ENCODE data around the gene AJM1.
A peak's percentile ranks its signal among the peaks of the same experiment; 100 is the strongest.
"Not testable (repeated sequence)": the region's sequence is repeated elsewhere in the genome, so short reads cannot be mapped to it uniquely, and the experiment has no call there.

The AJM1 gene

DNA sequence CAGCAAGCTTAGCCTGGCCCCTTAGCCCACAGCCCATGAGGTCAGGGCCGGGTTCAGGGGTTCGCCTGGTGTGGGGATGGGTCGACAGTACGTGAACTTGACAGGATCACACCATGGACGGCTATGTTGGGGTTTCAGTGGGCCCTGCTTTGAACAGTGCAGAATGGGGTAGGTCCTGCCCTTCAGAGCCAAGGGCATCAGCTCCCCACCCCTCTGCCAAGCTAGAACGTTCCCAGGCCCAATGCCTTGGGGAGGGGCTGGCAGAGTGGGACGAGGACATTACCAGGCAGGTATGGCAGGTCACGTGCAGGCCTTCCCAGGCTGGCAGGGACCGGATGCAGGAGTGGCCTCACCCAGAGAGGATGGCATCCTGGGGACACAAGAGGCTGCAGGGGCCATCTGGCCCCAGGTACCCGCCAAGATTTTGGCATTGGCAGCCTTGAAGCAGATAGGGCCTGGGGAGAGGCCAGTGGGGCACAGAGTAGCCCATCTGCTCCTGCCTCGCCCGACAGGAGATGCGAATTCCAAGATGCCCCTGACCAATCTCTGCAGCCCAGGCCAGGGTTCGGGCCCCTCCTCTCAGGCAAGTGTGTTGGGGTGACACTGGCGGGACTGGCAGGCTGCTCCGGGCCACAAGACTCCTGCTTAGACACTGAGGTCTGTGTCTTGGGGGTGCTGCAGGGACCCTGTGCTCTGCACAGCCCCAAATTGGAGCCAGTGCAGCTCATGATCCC lies 465 bp upstream of the AJM1 start:
- Histone ChIP-seq H2BK120ac (ENCODE audit: low read depth, low read length) (peak overlapping the region; percentile 87), H3K27me3 (ENCODE audit: control insufficient read depth in 3 of 3, insufficient read depth in 3 of 3, low read depth in 1 of 3, low read length in 3 of 3) (peaks cover 0 to 13% (median 11%) of the 10 kb centered on the region in 3 experiments)

DNA sequence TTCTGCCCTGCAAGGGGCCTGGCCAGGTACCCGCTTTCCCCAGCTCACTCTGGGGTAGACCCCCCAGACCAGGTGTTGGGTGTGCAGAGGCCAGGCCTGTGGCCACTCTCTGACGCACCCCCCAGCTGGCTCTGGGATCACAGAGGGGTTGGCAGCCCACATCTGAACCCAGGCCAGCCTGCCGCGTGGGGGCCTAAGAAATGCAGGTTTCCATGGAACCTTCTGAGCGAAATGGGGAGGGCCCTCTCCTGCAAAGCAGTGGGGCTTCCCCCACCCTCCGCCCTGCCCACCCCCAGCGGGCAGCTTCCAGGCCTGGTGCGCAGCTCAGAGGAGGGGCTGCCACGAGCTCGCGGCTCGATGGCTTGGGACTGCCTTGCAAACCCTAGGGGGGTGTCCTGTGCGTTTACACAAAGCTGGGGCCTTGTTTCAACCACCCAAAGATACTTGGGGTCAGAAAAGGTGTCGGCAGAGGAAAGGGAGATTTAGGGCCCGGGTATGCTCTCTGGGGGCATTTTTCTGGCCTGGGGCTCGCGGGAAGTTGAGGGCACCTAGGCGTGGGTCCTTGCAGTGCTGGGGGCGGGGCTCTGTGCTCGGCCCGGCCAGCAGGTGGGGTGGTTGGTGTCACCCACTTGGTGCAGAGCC lies 1.0 kb downstream of the AJM1 start:
- H3K18ac ChIP-seq (ENCODE audit: low read length), result peak overlapping the region; percentile 20
- H2BK5ac ChIP-seq (ENCODE audit: low read length); H3K23ac ChIP-seq (ENCODE audit: low read depth, low read length, poor library complexity); H3K27ac ChIP-seq (replicated peaks; ENCODE audit: low read length); H3K4me2 ChIP-seq (ENCODE audit: insufficient read depth, low read length, poor library complexity, severe bottlenecking); H3K4me3 ChIP-seq (ENCODE audit: low read length in 2 of 2); H2AFZ ChIP-seq (ENCODE audit: low read length); H4K91ac ChIP-seq (ENCODE audit: low read depth, low read length, poor library complexity); H3K9me3 ChIP-seq (replicated peaks in 1 of 2; ENCODE audit: control insufficient read depth in 2 of 2, insufficient read depth in 1 of 2, low read depth in 1 of 2, low read length in 2 of 2); H2BK120ac ChIP-seq (ENCODE audit: low read depth, low read length); H3K14ac ChIP-seq (ENCODE audit: low read length); H2BK12ac ChIP-seq (ENCODE audit: low read length); DNase-seq (ENCODE audit: low spot score); H2BK15ac ChIP-seq (ENCODE audit: low read length); H3K4ac ChIP-seq (ENCODE audit: low read length); H4K8ac ChIP-seq (ENCODE audit: low read depth, low read length): not testable (repeated sequence)
- WGBS, 2 donors (ENCODE audit: extremely low coverage in 2 of 2, insufficient read length in 2 of 2, insufficient replicate concordance in 1 of 2), result no CpG with 5 or more reads among the region's 21 CpGs
- peaks cover 25% of the 10 kb centered on the region for H3K79me1 ChIP-seq (ENCODE audit: low read depth, low read length)
- H3K9ac ChIP-seq (ENCODE audit: low read depth, low read length, poor library complexity), result peak overlapping the region; percentile 24
- H3K36me3 ChIP-seq (replicated peaks in 1 of 2; ENCODE audit: control insufficient read depth in 2 of 2, insufficient read depth in 2 of 2, low read length in 2 of 2), result peaks cover 6 to 28% of the 10 kb centered on the region in 2 donors
- H2AK5ac ChIP-seq (ENCODE audit: low read depth, low read length), result peak overlapping the region; percentile 14
- H3K27me3 ChIP-seq (ENCODE audit: control insufficient read depth in 3 of 3, insufficient read depth in 3 of 3, low read depth in 1 of 3, low read length in 3 of 3), result peaks cover 0 to 15% (median 11%) of the 10 kb centered on the region in 3 experiments
- H3K4me1 ChIP-seq (ENCODE audit: control insufficient read depth in 2 of 2, insufficient read depth in 1 of 2, low read depth in 1 of 2, low read length in 2 of 2), result peaks cover 26 to 38% of the 10 kb centered on the region in 2 donors

More for the DNA sequence above, 465 bp upstream of the AJM1 start:
- H2BK5ac ChIP-seq (ENCODE audit: low read length), result peak overlapping the region; percentile 53
- peak overlapping the region; percentile 58 for H2BK12ac ChIP-seq (ENCODE audit: low read length)
- H3K4me2 ChIP-seq (ENCODE audit: insufficient read depth, low read length, poor library complexity, severe bottlenecking), result peak overlapping the region; percentile 11
- H4K91ac ChIP-seq (ENCODE audit: low read depth, low read length, poor library complexity); DNase-seq (ENCODE audit: low spot score); H3K4ac ChIP-seq (ENCODE audit: low read length); H4K8ac ChIP-seq (ENCODE audit: low read depth, low read length); H2AK5ac ChIP-seq (ENCODE audit: low read depth, low read length); H2BK15ac ChIP-seq (ENCODE audit: low read length); H2AFZ ChIP-seq (ENCODE audit: low read length); H3K9me3 ChIP-seq (replicated peaks in 1 of 2; ENCODE audit: control insufficient read depth in 2 of 2, insufficient read depth in 1 of 2, low read depth in 1 of 2, low read length in 2 of 2): not testable (repeated sequence)
- peak overlapping the region; percentile 29 for H3K27ac ChIP-seq (replicated peaks; ENCODE audit: low read length)
- H3K4me1 ChIP-seq (ENCODE audit: control insufficient read depth in 2 of 2, insufficient read depth in 1 of 2, low read depth in 1 of 2, low read length in 2 of 2), result peaks cover 26 to 34% of the 10 kb centered on the region in 2 donors
- peak overlapping the region; percentile 89 for H3K23ac ChIP-seq (ENCODE audit: low read depth, low read length, poor library complexity)
- peak overlapping the region in 1 of 2 donors; percentile 49 for H3K4me3 ChIP-seq (ENCODE audit: low read length in 2 of 2)
- peak overlapping the region; percentile 94 for H3K18ac ChIP-seq (ENCODE audit: low read length)
- H3K36me3 ChIP-seq (replicated peaks in 1 of 2; ENCODE audit: control insufficient read depth in 2 of 2, insufficient read depth in 2 of 2, low read length in 2 of 2), result peaks cover 9 to 40% of the 10 kb centered on the region in 2 donors
- peaks cover 19% of the 10 kb centered on the region for H3K79me1 ChIP-seq (ENCODE audit: low read depth, low read length)
- no CpG with 5 or more reads among the region's 16 CpGs for WGBS, 2 donors (ENCODE audit: extremely low coverage in 2 of 2, insufficient read length in 2 of 2, insufficient replicate concordance in 1 of 2)
- H3K9ac ChIP-seq (ENCODE audit: low read depth, low read length, poor library complexity), result peak overlapping the region; percentile 60
- H3K14ac ChIP-seq (ENCODE audit: low read length), result peak overlapping the region; percentile 10

DNA sequence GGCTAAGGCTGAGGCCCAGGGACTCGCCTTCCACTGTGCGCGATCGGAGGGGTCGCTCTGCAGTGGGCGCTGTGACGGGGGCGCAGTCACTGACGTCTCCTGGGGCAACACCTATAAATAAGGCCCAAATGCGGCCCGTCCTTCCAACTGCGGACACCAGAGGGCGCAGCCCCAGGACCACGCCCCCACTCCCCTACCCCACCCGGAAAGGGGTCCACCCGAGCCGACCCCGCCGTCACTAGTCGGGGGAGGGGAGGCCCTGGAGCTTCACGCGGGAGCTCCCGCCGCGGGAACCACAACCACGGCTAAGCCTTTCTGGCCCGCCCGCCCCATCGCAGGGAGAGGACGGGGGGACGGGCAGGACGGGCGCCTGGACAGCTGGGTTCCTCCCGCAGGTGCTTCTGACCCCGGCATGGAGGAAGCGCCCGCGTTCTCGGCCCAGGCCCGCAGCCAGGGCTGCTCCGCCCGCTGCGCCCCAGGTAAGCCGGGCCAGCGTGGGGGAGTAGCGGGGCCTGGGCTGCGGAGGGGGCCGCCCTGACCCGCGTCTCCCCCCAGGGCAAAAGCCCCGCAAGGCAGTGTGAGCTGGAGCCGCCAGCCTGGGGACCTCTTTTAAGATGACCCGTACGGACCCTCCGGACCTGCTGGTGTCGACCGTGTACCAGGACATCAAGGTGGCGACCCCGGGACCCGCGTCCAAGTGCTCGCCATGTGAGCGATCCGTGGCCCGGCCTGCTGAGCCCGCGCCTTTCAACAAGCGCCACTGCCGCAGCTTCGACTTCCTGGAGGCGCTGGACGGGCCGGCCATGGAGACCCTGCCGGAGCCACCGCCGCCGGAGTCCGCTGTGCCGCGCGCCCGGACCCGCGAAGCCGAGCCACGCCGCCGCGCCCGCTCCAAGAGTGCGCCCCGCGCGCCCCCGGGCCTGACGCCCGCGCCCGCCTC lies 1.8 kb downstream of the AJM1 start:
- not testable (repeated sequence) for H4K8ac ChIP-seq (ENCODE audit: low read depth, low read length); H3K4me2 ChIP-seq (ENCODE audit: insufficient read depth, low read length, poor library complexity, severe bottlenecking); H3K9ac ChIP-seq (ENCODE audit: low read depth, low read length, poor library complexity); H3K9me3 ChIP-seq (replicated peaks in 1 of 2; ENCODE audit: control insufficient read depth in 2 of 2, insufficient read depth in 1 of 2, low read depth in 1 of 2, low read length in 2 of 2); H3K14ac ChIP-seq (ENCODE audit: low read length); H3K4me3 ChIP-seq (ENCODE audit: low read length in 2 of 2); H2AK5ac ChIP-seq (ENCODE audit: low read depth, low read length); H2BK15ac ChIP-seq (ENCODE audit: low read length); H2BK12ac ChIP-seq (ENCODE audit: low read length); H2BK120ac ChIP-seq (ENCODE audit: low read depth, low read length); H3K27ac ChIP-seq (replicated peaks; ENCODE audit: low read length); H3K23ac ChIP-seq (ENCODE audit: low read depth, low read length, poor library complexity); H2BK5ac ChIP-seq (ENCODE audit: low read length); H3K4ac ChIP-seq (ENCODE audit: low read length); H4K91ac ChIP-seq (ENCODE audit: low read depth, low read length, poor library complexity); H2AFZ ChIP-seq (ENCODE audit: low read length)
- H3K27me3 ChIP-seq (ENCODE audit: control insufficient read depth in 3 of 3, insufficient read depth in 3 of 3, low read depth in 1 of 3, low read length in 3 of 3), result peaks cover 0 to 15% (median 11%) of the 10 kb centered on the region in 3 experiments
- peak; percentile 37 for DNase-seq (ENCODE audit: low spot score)
- H3K4me1 ChIP-seq (ENCODE audit: control insufficient read depth in 2 of 2, insufficient read depth in 1 of 2, low read depth in 1 of 2, low read length in 2 of 2), result peaks cover 26 to 38% of the 10 kb centered on the region in 2 donors
- no CpG with 5 or more reads among the region's 99 CpGs for WGBS, 2 donors (ENCODE audit: extremely low coverage in 2 of 2, insufficient read length in 2 of 2, insufficient replicate concordance in 1 of 2)
- H3K36me3 ChIP-seq (replicated peaks in 1 of 2; ENCODE audit: control insufficient read depth in 2 of 2, insufficient read depth in 2 of 2, low read length in 2 of 2), result peaks cover 4 to 20% of the 10 kb centered on the region in 2 donors
- peak overlapping the region; percentile 27 for H3K18ac ChIP-seq (ENCODE audit: low read length)
- peaks cover 25% of the 10 kb centered on the region for H3K79me1 ChIP-seq (ENCODE audit: low read depth, low read length)

All from neuronal stem cell (in vitro differentiated cells).